Breast epithelium (tissue), 3 donors: ENCODE measurements around the gene FAM151A.

Experiments used
- CTCF ChIP-seq, 3 donors: fragments of 450-650 bp; IDR thresholded peaks; one replicate each; pipeline ENCODE4 v1.5.1; 2016 to 2017; ENCODE audit warnings: antibody characterized with exemption in 3 of 3, mild to moderate bottlenecking in 3 of 3, moderate library complexity in 3 of 3
- POLR2A ChIP-seq: fragments of 450-650 bp; IDR thresholded peaks from one replicate; pipeline ENCODE4 v1.6.1; 2016; ENCODE audit warnings: antibody characterized with exemption, mild to moderate bottlenecking, moderate library complexity
- POLR2AphosphoS5 ChIP-seq, 3 donors: sonication (generic); formaldehyde crosslinking; IDR thresholded peaks; one replicate each; pipeline ENCODE4 v1.6.1; 2017; ENCODE audit warnings: antibody characterized with exemption in 3 of 3

- TF ChIP-seq POLR2AphosphoS5 (IDR thresholded peaks at IDR 0.05) = no peak
- TF ChIP-seq CTCF (IDR thresholded peaks at IDR 0.05) = no peak
- no peak for TF ChIP-seq POLR2A
Observed at GRCh38 chr1:54599211-54599823, 24.0 kb downstream of the FAM151A start.
